Keratinocyte (primary cell): ENCODE results near the gene ADAMTS7.

Source experiments
- EZH2 ChIP-seq: IDR thresholded peaks from one replicate; pipeline ENCODE4 v1.6.1; 2012; ENCODE audit warnings: inconsistent platforms, mild to moderate bottlenecking, low read length, moderate library complexity
- TF ChIP-seq, protein P1 (sequence below), 3 experiments: IDR thresholded peaks in 1 of 3; conservative IDR thresholded peaks in 1 of 3; optimal IDR thresholded peaks in 1 of 3; 2 replicates in 2 of 3; 3 replicates in 1 of 3; pipeline versions ENCODE3 to v1.5.1; 2011; ENCODE audit warnings: low read length in 3 of 3, mild to moderate bottlenecking in 3 of 3, moderate library complexity in 2 of 3, control low read depth in 1 of 3, inconsistent platforms in 1 of 3; ENCODE audit not compliant: insufficient read depth in 2 of 3; ENCODE audit errors: extremely low read depth in 1 of 3

DNA sequence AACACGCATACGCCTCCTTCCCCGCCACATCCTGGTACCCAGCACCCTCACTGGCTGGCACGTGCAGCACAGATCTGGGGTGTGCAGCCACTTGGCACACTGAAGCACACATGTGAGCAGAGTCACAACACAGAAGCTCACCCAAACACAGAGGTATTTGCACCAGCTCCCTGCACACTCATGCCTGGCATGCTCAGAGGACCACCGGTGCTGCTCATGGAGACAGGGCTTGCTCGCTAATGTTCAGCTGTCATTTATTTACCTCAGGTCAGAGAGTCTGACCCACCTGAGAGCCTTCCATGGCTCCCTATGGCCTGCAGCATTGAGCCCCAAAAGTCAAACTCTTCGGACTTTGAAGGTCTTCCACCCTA is 70.4 kb downstream of the ADAMTS7 start:
- TF ChIP-seq, protein P1, sequence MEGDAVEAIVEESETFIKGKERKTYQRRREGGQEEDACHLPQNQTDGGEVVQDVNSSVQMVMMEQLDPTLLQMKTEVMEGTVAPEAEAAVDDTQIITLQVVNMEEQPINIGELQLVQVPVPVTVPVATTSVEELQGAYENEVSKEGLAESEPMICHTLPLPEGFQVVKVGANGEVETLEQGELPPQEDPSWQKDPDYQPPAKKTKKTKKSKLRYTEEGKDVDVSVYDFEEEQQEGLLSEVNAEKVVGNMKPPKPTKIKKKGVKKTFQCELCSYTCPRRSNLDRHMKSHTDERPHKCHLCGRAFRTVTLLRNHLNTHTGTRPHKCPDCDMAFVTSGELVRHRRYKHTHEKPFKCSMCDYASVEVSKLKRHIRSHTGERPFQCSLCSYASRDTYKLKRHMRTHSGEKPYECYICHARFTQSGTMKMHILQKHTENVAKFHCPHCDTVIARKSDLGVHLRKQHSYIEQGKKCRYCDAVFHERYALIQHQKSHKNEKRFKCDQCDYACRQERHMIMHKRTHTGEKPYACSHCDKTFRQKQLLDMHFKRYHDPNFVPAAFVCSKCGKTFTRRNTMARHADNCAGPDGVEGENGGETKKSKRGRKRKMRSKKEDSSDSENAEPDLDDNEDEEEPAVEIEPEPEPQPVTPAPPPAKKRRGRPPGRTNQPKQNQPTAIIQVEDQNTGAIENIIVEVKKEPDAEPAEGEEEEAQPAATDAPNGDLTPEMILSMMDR (optimal IDR thresholded peaks at IDR 0.05 in 1 of 3, IDR thresholded peaks at IDR 0.05 in 1 of 3, conservative IDR thresholded peaks at IDR 0.05 in 1 of 3; ENCODE audit: extremely low read depth in 1 of 3, insufficient read depth in 2 of 3, low read length in 3 of 3) = peak in 1 of 3 experiments; percentile 10
- no peak for TF ChIP-seq EZH2
